HCT116 (cell line): ENCODE results near the gene ASF1A. TPM values are rescaled to one million over a fixed set of nuclear protein-coding genes. Genes with fewer than 3 reads are reported as not detected.

Experiments
- ATAC-seq: fragments of 200-7000 bp; cut with Tn5 transposase; 2 replicates; pipeline ENCODE4 v1.9.1; 2020; ENCODE audit warnings: mild to moderate bottlenecking, moderate library complexity
- BruUV-seq: library from RNA; stranded (reverse); fragments of 400-500 nt; replicated peaks from 2 replicates; lab custom pipeline; 2021; lab: Mats Ljungman, UMichigan
- CTCF ChIA-PET: fragments of 300-600 bp; sonication (Branson Sonifier 250); formaldehyde crosslinking; loops from one replicate; lab custom pipeline; 2021; ENCODE audit warnings: antibody characterized with exemption; lab: Charles Lee
- POLR2A ChIA-PET: fragments of 300-600, 350-600 bp; sonication (Branson Sonifier 250); formaldehyde crosslinking; loops from one replicate; lab custom pipeline; 2021; ENCODE audit warnings: antibody characterized with exemption; lab: Charles Lee
- RAD21 ChIA-PET, 2 experiments: fragments of 300-600 bp; sonication (Branson Sonifier 250); formaldehyde crosslinking; loops; one replicate each; lab custom pipeline; 2023; ENCODE audit warnings: low total read pairs in 2 of 2; ENCODE audit not compliant: uncharacterized antibody in 2 of 2, unreplicated experiment in 2 of 2, low non-redundant PET in 1 of 2; lab: Charles Lee
- DNase-seq: peaks from one replicate; pipeline ENCODE4 v3.0.0-alpha.2; 2010; ENCODE audit warnings: low read depth, low spot score
- H2AFZ ChIP-seq: fragments of 200-600 bp; shearing (Covaris generic), sonication (generic); 2 replicates; pipeline ENCODE4 v1.6.1; 2017; ENCODE audit warnings: low read depth, mixed run types, mixed read lengths, antibody characterized with exemption, low read length; ENCODE audit not compliant: poor library complexity, severe bottlenecking
- H3K27ac ChIP-seq: 2 replicates; pipeline ENCODE4 v1.5.1; 2012; ENCODE audit warnings: low read depth, low read length
- H3K27me3 ChIP-seq: fragments of 200-600 bp; sonication (generic); 2 replicates; pipeline ENCODE4 v1.6.1; 2016; ENCODE audit warnings: mixed run types, low read length, mixed read lengths; ENCODE audit not compliant: insufficient read depth
- H3K36me3 ChIP-seq, 2 experiments: fragments of 200-500 bp in 1 of 2; fragments of 200-600 bp in 1 of 2; sonication (Bioruptor generic) in 1 of 2; sonication (generic) in 1 of 2; 2 replicates each; pipeline versions ENCODE4 v1.5.1 to v1.6.1; 2014 to 2016; ENCODE audit warnings: low read length in 2 of 2, inconsistent platforms in 1 of 2, mixed read lengths in 1 of 2, mixed run types in 1 of 2; ENCODE audit not compliant: insufficient read depth in 2 of 2, control insufficient read depth in 1 of 2
- H3K4me1 ChIP-seq, 2 experiments: fragments of 200-600 bp in 1 of 2; sonication (generic) in 1 of 2; 2 replicates each; pipeline versions ENCODE4 v1.5.1 to v1.6.1; 2012 to 2017; ENCODE audit warnings: low read length in 2 of 2, inconsistent platforms in 1 of 2, mild to moderate bottlenecking in 1 of 2, mixed read lengths in 1 of 2, mixed run types in 1 of 2, moderate library complexity in 1 of 2; ENCODE audit not compliant: insufficient read depth in 2 of 2, control insufficient read depth in 1 of 2
- H3K4me2 ChIP-seq: fragments of 200-600 bp; sonication (generic); 2 replicates; pipeline ENCODE4 v1.6.1; 2017; ENCODE audit warnings: mixed run types, low read length, mixed read lengths
- H3K4me3 ChIP-seq, 2 experiments: fragments of 200-600 bp in 1 of 2; sonication (generic) in 1 of 2; replicated peaks in 1 of 2; 2 replicates each; pipeline ENCODE4 v1.5.1; 2011 to 2016; ENCODE audit warnings: low read length in 2 of 2, control low read depth in 1 of 2, low read depth in 1 of 2, mild to moderate bottlenecking in 1 of 2, mixed read lengths in 1 of 2, mixed run types in 1 of 2
- H3K79me2 ChIP-seq: fragments of 200-600 bp; sonication (generic); 2 replicates; pipeline ENCODE4 v1.6.1; 2017; ENCODE audit warnings: mild to moderate bottlenecking, mixed run types, low read length, moderate library complexity, mixed read lengths; ENCODE audit not compliant: insufficient read depth
- H3K9ac ChIP-seq: fragments of 200-600 bp; sonication (generic); 2 replicates; pipeline ENCODE4 v1.6.1; 2016; ENCODE audit warnings: low read length, mixed read lengths
- H3K9me2 ChIP-seq: fragments of 200-600 bp; sonication (generic), shearing (Covaris generic); 2 replicates; pipeline ENCODE4 v1.6.1; 2017; ENCODE audit warnings: mixed run types, mild to moderate bottlenecking, moderate library complexity; ENCODE audit not compliant: insufficient read depth
- H3K9me3 ChIP-seq, 2 experiments: fragments of 200-500 bp in 1 of 2; fragments of 200-600 bp in 1 of 2; sonication (Bioruptor generic) in 1 of 2; sonication (generic) in 1 of 2; 2 replicates each; pipeline ENCODE4 v1.6.1; 2014 to 2017; ENCODE audit warnings: low read length in 2 of 2, mixed read lengths in 2 of 2, inconsistent platforms in 1 of 2, low read depth in 1 of 2, mild to moderate bottlenecking in 1 of 2, mixed run types in 1 of 2, moderate library complexity in 1 of 2; ENCODE audit not compliant: control insufficient read depth in 1 of 2, insufficient read depth in 1 of 2
- H4K20me1 ChIP-seq: fragments of 200-600 bp; sonication (generic), shearing (Covaris generic); 2 replicates; pipeline ENCODE4 v1.6.1; 2017; ENCODE audit warnings: mixed run types, mild to moderate bottlenecking, moderate library complexity; ENCODE audit not compliant: insufficient read depth
- CBX3 ChIP-seq: IDR thresholded peaks from 2 replicates; pipeline ENCODE4 v1.6.1; 2012; ENCODE audit warnings: low read depth
- CEBPB ChIP-seq: IDR thresholded peaks from 2 replicates; pipeline ENCODE4 v1.6.1; 2012; ENCODE audit warnings: low read depth
- EGR1 ChIP-seq: IDR thresholded peaks from 2 replicates; pipeline ENCODE4 v1.6.1; 2012; ENCODE audit warnings: low read depth
- ELF1 ChIP-seq: IDR thresholded peaks from 2 replicates; pipeline ENCODE4 v1.6.1; 2012; ENCODE audit warnings: low read depth, borderline replicate concordance
- EZH2 ChIP-seq: fragments of 200-600 bp; sonication (generic); IDR thresholded peaks from 2 replicates; pipeline ENCODE4 v1.6.1; 2017; ENCODE audit warnings: antibody characterized with exemption, mixed run types
- EZH2phosphoT487 ChIP-seq: fragments of 200-600 bp; IDR thresholded peaks from 2 replicates; pipeline ENCODE4 v1.6.1; 2018; ENCODE audit warnings: antibody characterized with exemption, borderline replicate concordance
- FOSL1 ChIP-seq: IDR thresholded peaks from 2 replicates; pipeline ENCODE4 v1.6.1; 2012; ENCODE audit warnings: low read depth
- JUND ChIP-seq: IDR thresholded peaks from 2 replicates; pipeline ENCODE4 v1.6.1; 2012
- POLR2A ChIP-seq: IDR thresholded peaks from 2 replicates; pipeline ENCODE4 v1.7.0; 2011; ENCODE audit warnings: borderline replicate concordance; ENCODE audit not compliant: insufficient read depth, insufficient read length; ENCODE audit errors: extremely low read depth
- RAD21 ChIP-seq: IDR thresholded peaks from 2 replicates; pipeline ENCODE4 v1.6.1; 2012; ENCODE audit warnings: low read depth, mild to moderate bottlenecking
- SP1 ChIP-seq: IDR thresholded peaks from 2 replicates; pipeline ENCODE4 v1.6.1; 2012; ENCODE audit warnings: low read depth
- SRF ChIP-seq: IDR thresholded peaks from 2 replicates; pipeline ENCODE4 v1.6.1; 2012; ENCODE audit warnings: low read depth
- TCF7L2 ChIP-seq: IDR thresholded peaks from 2 replicates; pipeline ENCODE4 v1.7.0; 2011; ENCODE audit warnings: borderline replicate concordance, inconsistent platforms; ENCODE audit not compliant: insufficient read depth, insufficient read length; ENCODE audit errors: extremely low read depth
- YY1 ChIP-seq: IDR thresholded peaks from 2 replicates; pipeline ENCODE4 v1.6.1; 2011; ENCODE audit warnings: low read length, low read depth, moderate library complexity, mild to moderate bottlenecking; ENCODE audit not compliant: insufficient replicate concordance; ENCODE audit errors: extremely low read depth
- ZBTB33 ChIP-seq: IDR thresholded peaks from 2 replicates; pipeline ENCODE4 v1.6.1; 2011; ENCODE audit warnings: mild to moderate bottlenecking, low read length, moderate library complexity; ENCODE audit not compliant: insufficient replicate concordance; ENCODE audit errors: extremely low read depth
- ZFX ChIP-seq: fragments of 450-650 bp; IDR thresholded peaks from 2 replicates; pipeline ENCODE4 v1.6.1; 2017
- ZNF274 ChIP-seq: fragments of 200-500 bp; sonication (Bioruptor generic); IDR thresholded peaks from 2 replicates; pipeline ENCODE4 v1.6.1; 2014; ENCODE audit warnings: mild to moderate bottlenecking, low read depth, low read length, inconsistent platforms
- intact Hi-C: fragments of 100-400 bp; cut with micrococcal nuclease; formaldehyde crosslinking; loops from 2 replicates; pipeline ENCODE4 v1.10.0; 2022
- total RNA-seq: library from RNA; stranded (reverse); gene quantifications from one replicate; pipeline ENCODE4 v1.2.1, GENCODE V29; 2021; ENCODE audit not compliant: unreplicated experiment
- TF ChIP-seq, protein P1 (sequence below): IDR thresholded peaks from 2 replicates; pipeline ENCODE4 v1.6.1; 2012; ENCODE audit warnings: low read depth
- TF ChIP-seq, protein P2 (sequence below): IDR thresholded peaks from 2 replicates; pipeline ENCODE4 v1.6.1; 2012
- TF ChIP-seq, protein P3 (sequence below), 3 experiments: fragments of 200-600 bp in 1 of 3; sonication (generic) in 1 of 3; IDR thresholded peaks in 2 of 3; conservative IDR thresholded peaks in 1 of 3; 2 replicates each; pipeline ENCODE4 v1.5.1; 2012 to 2017; ENCODE audit warnings: low read depth in 2 of 3, low read length in 2 of 3, antibody characterized with exemption in 1 of 3, borderline replicate concordance in 1 of 3, control low read depth in 1 of 3, mild to moderate bottlenecking in 1 of 3, mixed read lengths in 1 of 3, mixed run types in 1 of 3, moderate library complexity in 1 of 3; ENCODE audit not compliant: insufficient read depth in 1 of 3

The ASF1A gene
- total RNA-seq, 1 experiment from 2014 or later = 23.3 TPM

DNA sequence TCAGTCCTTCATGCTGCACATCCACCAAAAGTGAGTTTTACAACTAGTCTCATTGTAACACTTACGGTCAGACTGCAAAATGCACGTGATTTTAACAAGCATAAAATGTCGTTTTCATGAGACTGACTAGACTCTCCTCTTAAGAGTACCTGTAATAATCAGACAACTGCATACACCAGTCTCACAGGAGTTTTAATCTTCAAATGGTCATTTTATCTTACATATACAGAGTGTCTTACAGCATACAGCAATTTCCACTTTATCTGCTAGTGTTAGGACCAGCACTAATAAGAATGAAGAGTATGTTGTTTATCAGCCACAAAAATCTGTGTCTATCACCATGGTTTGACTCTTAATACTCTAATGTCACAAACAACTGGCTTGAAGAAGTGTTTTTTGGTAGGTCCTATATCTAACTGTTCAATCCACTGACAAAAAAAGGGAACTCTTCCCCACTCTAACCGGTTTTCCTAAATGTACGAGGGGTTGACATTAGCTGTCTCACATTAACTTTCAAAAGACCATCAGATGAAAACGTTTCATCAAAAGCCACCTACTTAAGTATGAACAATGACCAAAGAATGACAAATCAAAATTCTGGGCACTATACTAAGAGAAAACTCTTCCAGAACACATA lies 1.5 kb upstream of the ASF1A start:
- no peak overlapping the region for H2AFZ ChIP-seq

More for the DNA sequence above, 1.5 kb upstream of the ASF1A start:
- intact Hi-C loops = loop anchor here (10.0 kb wide), 2 partner anchors 238 to 328 kb away; partner anchors contain the start of gene CEP85L
- Histone ChIP-seq H3K27ac (no peak overlapping the region), H4K20me1 (no peaks in the 10 kb centered on the region), H3K9me2 (no peaks in the 10 kb centered on the region), H3K9ac (no peak overlapping the region), H3K4me1 (peaks cover 12 to 21% of the 10 kb centered on the region in 2 experiments), H3K27me3 (no peaks in the 10 kb centered on the region), H3K4me2 (no peak overlapping the region), H3K79me2 (peaks cover 47% of the 10 kb centered on the region)
- ChIA-PET RAD21 (no interaction called here), CTCF (no interaction called here), POLR2A (no interaction called here)
- no peak for DNase-seq
- TF ChIP-seq, protein P1, sequence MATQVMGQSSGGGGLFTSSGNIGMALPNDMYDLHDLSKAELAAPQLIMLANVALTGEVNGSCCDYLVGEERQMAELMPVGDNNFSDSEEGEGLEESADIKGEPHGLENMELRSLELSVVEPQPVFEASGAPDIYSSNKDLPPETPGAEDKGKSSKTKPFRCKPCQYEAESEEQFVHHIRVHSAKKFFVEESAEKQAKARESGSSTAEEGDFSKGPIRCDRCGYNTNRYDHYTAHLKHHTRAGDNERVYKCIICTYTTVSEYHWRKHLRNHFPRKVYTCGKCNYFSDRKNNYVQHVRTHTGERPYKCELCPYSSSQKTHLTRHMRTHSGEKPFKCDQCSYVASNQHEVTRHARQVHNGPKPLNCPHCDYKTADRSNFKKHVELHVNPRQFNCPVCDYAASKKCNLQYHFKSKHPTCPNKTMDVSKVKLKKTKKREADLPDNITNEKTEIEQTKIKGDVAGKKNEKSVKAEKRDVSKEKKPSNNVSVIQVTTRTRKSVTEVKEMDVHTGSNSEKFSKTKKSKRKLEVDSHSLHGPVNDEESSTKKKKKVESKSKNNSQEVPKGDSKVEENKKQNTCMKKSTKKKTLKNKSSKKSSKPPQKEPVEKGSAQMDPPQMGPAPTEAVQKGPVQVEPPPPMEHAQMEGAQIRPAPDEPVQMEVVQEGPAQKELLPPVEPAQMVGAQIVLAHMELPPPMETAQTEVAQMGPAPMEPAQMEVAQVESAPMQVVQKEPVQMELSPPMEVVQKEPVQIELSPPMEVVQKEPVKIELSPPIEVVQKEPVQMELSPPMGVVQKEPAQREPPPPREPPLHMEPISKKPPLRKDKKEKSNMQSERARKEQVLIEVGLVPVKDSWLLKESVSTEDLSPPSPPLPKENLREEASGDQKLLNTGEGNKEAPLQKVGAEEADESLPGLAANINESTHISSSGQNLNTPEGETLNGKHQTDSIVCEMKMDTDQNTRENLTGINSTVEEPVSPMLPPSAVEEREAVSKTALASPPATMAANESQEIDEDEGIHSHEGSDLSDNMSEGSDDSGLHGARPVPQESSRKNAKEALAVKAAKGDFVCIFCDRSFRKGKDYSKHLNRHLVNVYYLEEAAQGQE = no peak
- TF ChIP-seq TCF7L2 (no peak), JUND (no peak), EZH2phosphoT487 (no peak), CBX3 (no peak), POLR2A (no peak), EGR1 (no peak), ELF1 (no peak), ZBTB33 (no peak), CEBPB (no peak), RAD21 (no peak), ZFX (no peak), YY1 (no peak), SRF (no peak), EZH2 (no peak), ZNF274 (no peak), FOSL1 (no peak), SP1 (no peak)
- TF ChIP-seq, protein P2, sequence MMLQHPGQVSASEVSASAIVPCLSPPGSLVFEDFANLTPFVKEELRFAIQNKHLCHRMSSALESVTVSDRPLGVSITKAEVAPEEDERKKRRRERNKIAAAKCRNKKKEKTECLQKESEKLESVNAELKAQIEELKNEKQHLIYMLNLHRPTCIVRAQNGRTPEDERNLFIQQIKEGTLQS = no peak
- TF ChIP-seq, protein P3, sequence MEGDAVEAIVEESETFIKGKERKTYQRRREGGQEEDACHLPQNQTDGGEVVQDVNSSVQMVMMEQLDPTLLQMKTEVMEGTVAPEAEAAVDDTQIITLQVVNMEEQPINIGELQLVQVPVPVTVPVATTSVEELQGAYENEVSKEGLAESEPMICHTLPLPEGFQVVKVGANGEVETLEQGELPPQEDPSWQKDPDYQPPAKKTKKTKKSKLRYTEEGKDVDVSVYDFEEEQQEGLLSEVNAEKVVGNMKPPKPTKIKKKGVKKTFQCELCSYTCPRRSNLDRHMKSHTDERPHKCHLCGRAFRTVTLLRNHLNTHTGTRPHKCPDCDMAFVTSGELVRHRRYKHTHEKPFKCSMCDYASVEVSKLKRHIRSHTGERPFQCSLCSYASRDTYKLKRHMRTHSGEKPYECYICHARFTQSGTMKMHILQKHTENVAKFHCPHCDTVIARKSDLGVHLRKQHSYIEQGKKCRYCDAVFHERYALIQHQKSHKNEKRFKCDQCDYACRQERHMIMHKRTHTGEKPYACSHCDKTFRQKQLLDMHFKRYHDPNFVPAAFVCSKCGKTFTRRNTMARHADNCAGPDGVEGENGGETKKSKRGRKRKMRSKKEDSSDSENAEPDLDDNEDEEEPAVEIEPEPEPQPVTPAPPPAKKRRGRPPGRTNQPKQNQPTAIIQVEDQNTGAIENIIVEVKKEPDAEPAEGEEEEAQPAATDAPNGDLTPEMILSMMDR (IDR thresholded peaks at IDR 0.05 in 2 of 3, conservative IDR thresholded peaks at IDR 0.05 in 1 of 3; ENCODE audit: borderline replicate concordance in 1 of 3, insufficient read depth in 1 of 3, low read depth in 2 of 3, low read length in 2 of 3) = no peak
- TF ChIP-seq, all 23 proteins: peak for 0
- H3K9me3 ChIP-seq = no peaks in the 10 kb centered on the region
- no peak for ATAC-seq
- no peaks in the 10 kb centered on the region for H3K36me3 ChIP-seq
- H3K4me3 ChIP-seq = no peak overlapping the region
- BruUV-seq = no TSS peak
